HepG2 (cell line): Measurements from ENCODE around the gene LRP2. TPM values are rescaled to one million over a fixed set of nuclear protein-coding genes. Genes with fewer than 3 reads are reported as not detected.
A peak's percentile ranks its signal among the peaks of the same experiment; 100 is the strongest.

Experiments used
- ATAC-seq: fragments of 200-7000 bp; cut with Tn5 transposase; 3 replicates; pipeline ENCODE4 v1.9.1; 2020; ENCODE audit warnings: mild to moderate bottlenecking, moderate library complexity
- BruUV-seq: library from RNA; stranded (reverse); fragments of 400-500 nt; replicated peaks from 2 replicates; lab custom pipeline; 2021; lab: Mats Ljungman, UMichigan
- CTCF ChIA-PET: fragments of 300-600 bp; formaldehyde crosslinking; extraction: SDS; loops from one replicate; lab custom pipeline; 2021; ENCODE audit warnings: low total read pairs, inconsistent platforms, low intra/inter-chr PET ratio; lab: Yijun Ruan, JAX
- POLR2A ChIA-PET: fragments of 350-600 bp; sonication (Branson Sonifier 250); formaldehyde crosslinking; loops from one replicate; lab custom pipeline; 2020; ENCODE audit warnings: antibody characterized with exemption, inconsistent platforms; lab: Yijun Ruan, JAX
- DNase-seq: peaks from one replicate; pipeline ENCODE4 v3.0.0-alpha.2; 2015; ENCODE audit warnings: low spot score
- FAIRE-seq: peaks from 3 replicates; lab custom pipeline; 2011; peaks lifted over from hg19 to GRCh38; lab: Jason Lieb, UNC
- H2AFZ ChIP-seq: one replicate; pipeline ENCODE4 v1.6.1; 2011; ENCODE audit warnings: low read length, inconsistent platforms
- H3K27ac ChIP-seq: fragments of 300-600 bp; 3 replicates; pipeline ENCODE4 v1.8.0; 2011; ENCODE audit warnings: mixed run types, mild to moderate bottlenecking, mixed read lengths, low read length, inconsistent platforms; ENCODE audit not compliant: insufficient read depth; ENCODE audit errors: extremely low read length
- H3K27me3 ChIP-seq, 2 experiments: fragments of 200-600 bp in 1 of 2; 2 replicates in 1 of 2; 3 replicates in 1 of 2; pipeline versions ENCODE4 v1.6.0 to v1.8.0; 2011; ENCODE audit warnings: low read length in 2 of 2, mild to moderate bottlenecking in 2 of 2, moderate library complexity in 2 of 2, inconsistent platforms in 1 of 2; ENCODE audit not compliant: insufficient read depth in 2 of 2, control insufficient read depth in 1 of 2
- H3K36me3 ChIP-seq, 2 experiments: fragments of 200-600 bp in 1 of 2; replicated peaks in 1 of 2; 2 replicates in 1 of 2; 3 replicates in 1 of 2; pipeline versions ENCODE4 v1.5.1 to v1.8.0; 2011; ENCODE audit warnings: low read length in 2 of 2, inconsistent platforms in 1 of 2; ENCODE audit not compliant: insufficient read depth in 2 of 2, control insufficient read depth in 1 of 2
- H3K4me1 ChIP-seq: 2 replicates; pipeline ENCODE4 v1.5.1; 2012; ENCODE audit warnings: low read length, inconsistent platforms; ENCODE audit not compliant: insufficient read depth
- H3K4me2 ChIP-seq: 2 replicates; pipeline ENCODE4 v1.6.0; 2011; ENCODE audit warnings: low read depth, low read length, inconsistent platforms
- H3K4me3 ChIP-seq, 3 experiments: fragments of 200-600 bp in 1 of 3; sonication (generic), shearing (Covaris generic) in 1 of 3; replicated peaks in 1 of 3; 2 replicates each; pipeline ENCODE4 v1.5.1; 2011 to 2016; ENCODE audit warnings: low read length in 3 of 3, inconsistent platforms in 2 of 3, low read depth in 2 of 3, mild to moderate bottlenecking in 2 of 3, control low read depth in 1 of 3, mixed read lengths in 1 of 3; ENCODE audit not compliant: insufficient read depth in 1 of 3
- H3K79me2 ChIP-seq: one replicate; pipeline ENCODE4 v1.6.1; 2011; ENCODE audit warnings: low read length, inconsistent platforms; ENCODE audit not compliant: insufficient read depth
- H3K9ac ChIP-seq: 2 replicates; pipeline ENCODE4 v1.6.0; 2011; ENCODE audit warnings: mild to moderate bottlenecking, low read depth, low read length, inconsistent platforms; ENCODE audit not compliant: insufficient read depth
- H3K9me3 ChIP-seq: 2 replicates; pipeline ENCODE4 v1.5.1; 2012; ENCODE audit warnings: mild to moderate bottlenecking, low read length
- H4K20me1 ChIP-seq: 2 replicates; pipeline ENCODE4 v1.6.0; 2011; ENCODE audit warnings: inconsistent platforms, mild to moderate bottlenecking, low read length, moderate library complexity; ENCODE audit not compliant: insufficient read depth
- GFI1 ChIP-seq: sonication (generic); formaldehyde crosslinking; IDR thresholded peaks from 2 replicates; pipeline ENCODE4 v1.5.0; 2020; ENCODE audit warnings: missing genetic modification reagents, mild to moderate bottlenecking, borderline replicate concordance
- TFDP2 ChIP-seq: sonication (generic); formaldehyde crosslinking; IDR thresholded peaks from 2 replicates; pipeline ENCODE4 v1.4.0; 2020; ENCODE audit warnings: missing genetic modification reagents
- ZBTB20 ChIP-seq: sonication (generic); formaldehyde crosslinking; IDR thresholded peaks from 2 replicates; pipeline ENCODE4 v1.8.1; 2023; ENCODE audit warnings: missing genetic modification reagents, low read depth, mild to moderate bottlenecking, borderline replicate concordance
- ZKSCAN8 ChIP-seq: IDR thresholded peaks from 2 replicates; pipeline ENCODE4 v1.6.1; 2016; ENCODE audit warnings: borderline replicate concordance, missing genetic modification reagents, missing compliant biosample characterization
- ZNF570 ChIP-seq: sonication (generic); formaldehyde crosslinking; IDR thresholded peaks from 2 replicates; pipeline ENCODE4 v1.4.0; 2020; ENCODE audit warnings: mild to moderate bottlenecking, missing genetic modification reagents, borderline replicate concordance
- ZNF572 ChIP-seq: sonication (generic); formaldehyde crosslinking; IDR thresholded peaks from 2 replicates; pipeline ENCODE4 v1.5.1; 2020; ENCODE audit warnings: mild to moderate bottlenecking, missing genetic modification reagents
- ZNF788 ChIP-seq: sonication (generic); formaldehyde crosslinking; IDR thresholded peaks from 2 replicates; pipeline ENCODE4 v1.5.0; 2020; ENCODE audit warnings: mild to moderate bottlenecking, missing genetic modification reagents, borderline replicate concordance
- WGBS: methylation state at CpG from one replicate; pipeline ENCODE4 v1.1.6; 2017; ENCODE audit warnings: low lambda C conversion rate; 5-methylcytosine and 5-hydroxymethylcytosine counted together
- in situ Hi-C: cut with HindIII; loops from 2 replicates; pipeline ENCODE4 v1.10.0; 2017; ENCODE audit warnings: low pct_unique_long_range_greater_than_20kb; ENCODE audit not compliant: extremely low pct_ligation_motif_present
- intact Hi-C: fragments of 100-400 bp; cut with micrococcal nuclease; formaldehyde crosslinking; loops from one replicate; pipeline ENCODE4 v1.10.0; 2022; ENCODE audit not compliant: unreplicated experiment
- polyA plus RNA-seq, 8 experiments: library from polyadenylated mRNA; depleted of rRNA in 3 of 8; stranded (reverse) in 7 of 8; unstranded in 1 of 8; fragments of >200 nt; fragmentation: Illumina TruSeq in 4 of 8; extraction: Trizol in 4 of 8; gene quantifications; 2 replicates each; pipeline versions ENCODE4 v1.2.1 to v1.2.3, GENCODE V29; 2011 to 2016; ENCODE audit warnings: low read depth in 4 of 8, missing spikeins in 1 of 8, mixed read lengths in 1 of 8; ENCODE audit not compliant: insufficient read depth in 1 of 8
- total RNA-seq, 5 experiments: library from RNA; depleted of rRNA; stranded (reverse); fragments of >200 nt; fragmentation: Illumina TruSeq; extraction: Trizol; gene quantifications; 2 replicates each; pipeline ENCODE4 v1.2.3, GENCODE V29; 2016; ENCODE audit warnings: low read depth in 1 of 5
- TF ChIP-seq, protein P1 (sequence below): sonication (generic); formaldehyde crosslinking; IDR thresholded peaks from 2 replicates; pipeline ENCODE4 v1.5.0; 2020; ENCODE audit warnings: mild to moderate bottlenecking, missing genetic modification reagents
- TF ChIP-seq, protein P2 (sequence below): sonication (generic); formaldehyde crosslinking; IDR thresholded peaks from 2 replicates; pipeline ENCODE4 v1.4.0; 2020; ENCODE audit warnings: missing genetic modification reagents
- TF ChIP-seq, protein P3 (sequence below): sonication (generic); formaldehyde crosslinking; conservative IDR thresholded peaks from 2 replicates; pipeline ENCODE4 v1.4.0; 2020; ENCODE audit warnings: missing genetic modification reagents

The LRP2 gene
- total and polyA plus RNA-seq, 2 of the 13 experiments (the other 11 are each of a cell fraction or from before 2014, with no cell fraction given) = 0.03 to 0.15 TPM

DNA sequence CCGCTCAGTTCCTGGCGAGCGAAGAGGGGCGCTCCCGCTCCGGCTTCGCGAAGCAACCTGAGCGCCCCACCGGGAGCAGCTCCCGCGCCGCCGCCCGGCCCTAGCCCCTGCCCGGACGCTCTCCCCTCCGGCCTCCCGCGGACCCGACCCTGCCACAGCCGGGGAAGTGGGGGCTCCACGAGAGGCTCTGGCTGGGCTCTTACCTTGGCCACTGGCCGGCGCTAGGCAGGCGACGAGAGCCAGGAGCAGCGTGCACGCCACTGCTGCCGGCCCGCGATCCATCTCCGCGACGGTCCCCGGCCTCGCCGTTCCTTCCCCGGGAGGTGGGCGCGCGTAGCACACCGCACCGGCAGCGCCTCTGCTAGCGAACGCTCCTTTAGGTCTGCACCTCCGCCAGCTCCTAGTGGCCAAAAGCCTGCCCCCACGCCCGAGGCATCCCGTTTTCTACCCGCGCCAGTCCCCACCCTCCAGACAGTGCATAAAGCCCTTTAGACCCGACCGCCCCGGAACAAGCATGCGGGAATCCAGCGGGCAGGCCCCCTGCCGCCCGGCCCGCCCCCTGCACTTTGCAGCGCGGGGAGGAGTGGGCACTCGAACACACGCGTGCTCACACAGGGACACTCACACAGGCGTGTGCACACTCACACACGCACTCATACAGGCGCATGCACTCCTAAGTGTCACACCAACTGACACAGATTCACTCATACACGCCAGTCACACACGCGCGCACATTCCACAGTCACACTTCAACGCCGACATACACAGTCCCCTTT is at the start of gene LRP2 (continued):
- TF ChIP-seq, protein P1, sequence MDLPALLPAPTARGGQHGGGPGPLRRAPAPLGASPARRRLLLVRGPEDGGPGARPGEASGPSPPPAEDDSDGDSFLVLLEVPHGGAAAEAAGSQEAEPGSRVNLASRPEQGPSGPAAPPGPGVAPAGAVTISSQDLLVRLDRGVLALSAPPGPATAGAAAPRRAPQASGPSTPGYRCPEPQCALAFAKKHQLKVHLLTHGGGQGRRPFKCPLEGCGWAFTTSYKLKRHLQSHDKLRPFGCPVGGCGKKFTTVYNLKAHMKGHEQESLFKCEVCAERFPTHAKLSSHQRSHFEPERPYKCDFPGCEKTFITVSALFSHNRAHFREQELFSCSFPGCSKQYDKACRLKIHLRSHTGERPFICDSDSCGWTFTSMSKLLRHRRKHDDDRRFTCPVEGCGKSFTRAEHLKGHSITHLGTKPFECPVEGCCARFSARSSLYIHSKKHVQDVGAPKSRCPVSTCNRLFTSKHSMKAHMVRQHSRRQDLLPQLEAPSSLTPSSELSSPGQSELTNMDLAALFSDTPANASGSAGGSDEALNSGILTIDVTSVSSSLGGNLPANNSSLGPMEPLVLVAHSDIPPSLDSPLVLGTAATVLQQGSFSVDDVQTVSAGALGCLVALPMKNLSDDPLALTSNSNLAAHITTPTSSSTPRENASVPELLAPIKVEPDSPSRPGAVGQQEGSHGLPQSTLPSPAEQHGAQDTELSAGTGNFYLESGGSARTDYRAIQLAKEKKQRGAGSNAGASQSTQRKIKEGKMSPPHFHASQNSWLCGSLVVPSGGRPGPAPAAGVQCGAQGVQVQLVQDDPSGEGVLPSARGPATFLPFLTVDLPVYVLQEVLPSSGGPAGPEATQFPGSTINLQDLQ = peak; percentile 77; the same call in 1 of the 2 replicates
- TF ChIP-seq GFI1 (CRISPR knock-in tag) = no peak
- TF ChIP-seq ZNF788 = peak; percentile 17; the same call in 1 of the 2 replicates
- no peak for TF ChIP-seq ZNF572 (CRISPR knock-in tag)
- TF ChIP-seq, protein P2, sequence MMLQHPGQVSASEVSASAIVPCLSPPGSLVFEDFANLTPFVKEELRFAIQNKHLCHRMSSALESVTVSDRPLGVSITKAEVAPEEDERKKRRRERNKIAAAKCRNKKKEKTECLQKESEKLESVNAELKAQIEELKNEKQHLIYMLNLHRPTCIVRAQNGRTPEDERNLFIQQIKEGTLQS (CRISPR knock-in tag) = 0 out of 2 replicates have a peak, but pooled peaks have one; percentile 26

GRCh38 chr2:169406891-169407290 is 44.6 kb upstream of the LRP2 start:
- Histone ChIP-seq H3K9me3 (no peaks in the 10 kb centered on the region), H3K4me2 (no peak overlapping the region), H2AFZ (no peak overlapping the region), H3K79me2 (no peaks in the 10 kb centered on the region), H3K4me1 (no peaks in the 10 kb centered on the region), H4K20me1 (no peaks in the 10 kb centered on the region), H3K4me3 (no peak overlapping the region), H3K27ac (no peak overlapping the region), H3K36me3 (no peaks in the 10 kb centered on the region), H3K27me3 (peaks cover 0 to 12% of the 10 kb centered on the region in 2 experiments; a peak in 3 of 5 replicates), H3K9ac (no peak overlapping the region)
- in situ Hi-C loops = no loop called here
- DNase-seq = no peak
- no peak for ATAC-seq
- 13% methylated on average over 3 of the region's 3 CpGs for WGBS
- FAIRE-seq = no peak
- BruUV-seq = no TSS peak
- ChIA-PET CTCF (no interaction called here), POLR2A (no interaction called here)
- intact Hi-C loops = no loop called here
- TF ChIP-seq ZBTB20 (CRISPR knock-in tag) (no peak), ZNF570 (CRISPR knock-in tag) (no peak), TFDP2 (CRISPR knock-in tag) (no peak), ZKSCAN8 (no peak)
- TF ChIP-seq, protein P3, sequence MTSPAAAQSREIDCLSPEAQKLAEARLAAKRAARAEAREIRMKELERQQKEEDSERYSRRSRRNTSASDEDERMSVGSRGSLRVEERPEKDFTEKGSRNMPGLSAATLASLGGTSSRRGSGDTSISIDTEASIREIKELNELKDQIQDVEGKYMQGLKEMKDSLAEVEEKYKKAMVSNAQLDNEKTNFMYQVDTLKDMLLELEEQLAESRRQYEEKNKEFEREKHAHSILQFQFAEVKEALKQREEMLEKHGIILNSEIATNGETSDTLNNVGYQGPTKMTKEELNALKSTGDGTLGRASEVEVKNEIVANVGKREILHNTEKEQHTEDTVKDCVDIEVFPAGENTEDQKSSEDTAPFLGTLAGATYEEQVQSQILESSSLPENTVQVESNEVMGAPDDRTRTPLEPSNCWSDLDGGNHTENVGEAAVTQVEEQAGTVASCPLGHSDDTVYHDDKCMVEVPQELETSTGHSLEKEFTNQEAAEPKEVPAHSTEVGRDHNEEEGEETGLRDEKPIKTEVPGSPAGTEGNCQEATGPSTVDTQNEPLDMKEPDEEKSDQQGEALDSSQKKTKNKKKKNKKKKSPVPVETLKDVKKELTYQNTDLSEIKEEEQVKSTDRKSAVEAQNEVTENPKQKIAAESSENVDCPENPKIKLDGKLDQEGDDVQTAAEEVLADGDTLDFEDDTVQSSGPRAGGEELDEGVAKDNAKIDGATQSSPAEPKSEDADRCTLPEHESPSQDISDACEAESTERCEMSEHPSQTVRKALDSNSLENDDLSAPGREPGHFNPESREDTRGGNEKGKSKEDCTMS (CRISPR knock-in tag) = no peak
